Measurements from ENCODE around the gene CAMK2D.

- TF ChIP-seq CTCF (IDR thresholded peaks at IDR 0.05; ENCODE audit: low read length) (no peak), EZH2 (optimal IDR thresholded peaks at IDR 0.05; ENCODE audit: low read depth, low read length) (no peak)
Measured at GRCh38 chr4:113469023-113469390, 292.5 kb downstream of the CAMK2D start.
